Right lobe of liver (tissue), 4 donors: ENCODE results near the gene HOMER1.

Experiments used
- POLR2A ChIP-seq: fragments of 450-650 bp; IDR thresholded peaks from one replicate; pipeline ENCODE4 v1.6.1; 2017; ENCODE audit warnings: antibody characterized with exemption, mild to moderate bottlenecking
- TF ChIP-seq, protein P1 (sequence below), 4 donors: fragments of 200-600 bp in 3 of 4; fragments of 450-650 bp in 1 of 4; IDR thresholded peaks; one replicate each; pipeline versions ENCODE4 v1.5.1 to v1.8.0; 2016 to 2022; ENCODE audit warnings: antibody characterized with exemption in 4 of 4, mild to moderate bottlenecking in 2 of 4
- donor health status: DM: no; HTN: no; CAD: no.
- donor health status: DM: no; HTN: no; CAD: no.
- donor health status: DM: no; HTN: yes; CAD: no.

DNA sequence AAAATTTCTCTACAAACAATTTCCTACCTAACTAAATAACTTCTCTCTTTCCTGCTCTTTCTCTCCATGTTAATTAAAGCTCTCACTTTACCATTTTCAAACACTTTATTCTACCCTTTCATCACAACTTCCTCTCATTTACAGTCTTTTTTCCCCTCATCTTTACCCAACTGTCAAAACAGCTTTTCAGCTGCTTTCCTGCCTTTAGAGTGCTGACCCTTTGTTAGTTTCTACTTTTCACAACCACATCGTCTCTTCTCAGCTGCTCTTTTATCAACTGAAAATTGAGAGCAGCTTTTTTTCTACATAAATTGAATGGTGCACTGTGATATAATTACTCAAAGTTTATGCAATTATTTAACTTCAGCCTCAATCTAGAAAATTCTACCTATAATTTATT lies 3.1 kb upstream of the HOMER1 start:
- TF ChIP-seq, protein P1, sequence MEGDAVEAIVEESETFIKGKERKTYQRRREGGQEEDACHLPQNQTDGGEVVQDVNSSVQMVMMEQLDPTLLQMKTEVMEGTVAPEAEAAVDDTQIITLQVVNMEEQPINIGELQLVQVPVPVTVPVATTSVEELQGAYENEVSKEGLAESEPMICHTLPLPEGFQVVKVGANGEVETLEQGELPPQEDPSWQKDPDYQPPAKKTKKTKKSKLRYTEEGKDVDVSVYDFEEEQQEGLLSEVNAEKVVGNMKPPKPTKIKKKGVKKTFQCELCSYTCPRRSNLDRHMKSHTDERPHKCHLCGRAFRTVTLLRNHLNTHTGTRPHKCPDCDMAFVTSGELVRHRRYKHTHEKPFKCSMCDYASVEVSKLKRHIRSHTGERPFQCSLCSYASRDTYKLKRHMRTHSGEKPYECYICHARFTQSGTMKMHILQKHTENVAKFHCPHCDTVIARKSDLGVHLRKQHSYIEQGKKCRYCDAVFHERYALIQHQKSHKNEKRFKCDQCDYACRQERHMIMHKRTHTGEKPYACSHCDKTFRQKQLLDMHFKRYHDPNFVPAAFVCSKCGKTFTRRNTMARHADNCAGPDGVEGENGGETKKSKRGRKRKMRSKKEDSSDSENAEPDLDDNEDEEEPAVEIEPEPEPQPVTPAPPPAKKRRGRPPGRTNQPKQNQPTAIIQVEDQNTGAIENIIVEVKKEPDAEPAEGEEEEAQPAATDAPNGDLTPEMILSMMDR (IDR thresholded peaks at IDR 0.05) = no peak
- no peak for TF ChIP-seq POLR2A
